HG02870 (cell line): ENCODE data around the gene LIF.
A peak's percentile ranks its signal among the peaks of the same experiment; 100 is the strongest.

Experiments
- ATAC-seq: cut with Tn5 transposase; IDR thresholded peaks from one replicate; pipeline ENCODE4 v1.9.1; 2021; ENCODE audit warnings: mild to moderate bottlenecking, moderate library complexity; ENCODE audit not compliant: unreplicated experiment

The LIF gene

GRCh38 chr22:30245985-30246813, at the start of gene LIF:
TSS of gene LIF (minus strand) at chr22:30246759. CDS start at chr22:30246695, 64 bp downstream.
- ATAC-seq, result no peak

- no peak for ATAC-seq
Observed at GRCh38 chr22:30296324-30296723, 49.8 kb upstream of the LIF start.

DNA sequence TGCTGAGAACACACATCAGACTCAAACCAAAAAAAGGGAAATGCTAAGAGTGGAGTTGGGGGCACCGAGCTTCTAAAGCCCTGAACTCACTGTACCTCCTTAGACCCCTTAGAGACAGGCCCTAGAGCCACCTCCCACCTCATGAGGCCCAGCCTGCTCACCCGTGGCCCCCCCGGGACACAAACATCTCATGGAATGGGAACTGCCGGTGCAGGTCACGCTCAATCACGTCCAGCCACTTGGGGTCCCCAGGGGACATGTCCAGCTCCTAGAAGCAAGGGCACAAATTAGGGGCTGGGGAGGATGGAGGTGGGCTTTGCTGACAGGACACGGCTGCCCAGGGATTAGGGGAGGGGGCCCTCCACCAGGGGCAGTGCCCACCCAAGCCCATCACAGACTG, 49.0 kb upstream of the LIF start:
- no peak for ATAC-seq

DNA sequence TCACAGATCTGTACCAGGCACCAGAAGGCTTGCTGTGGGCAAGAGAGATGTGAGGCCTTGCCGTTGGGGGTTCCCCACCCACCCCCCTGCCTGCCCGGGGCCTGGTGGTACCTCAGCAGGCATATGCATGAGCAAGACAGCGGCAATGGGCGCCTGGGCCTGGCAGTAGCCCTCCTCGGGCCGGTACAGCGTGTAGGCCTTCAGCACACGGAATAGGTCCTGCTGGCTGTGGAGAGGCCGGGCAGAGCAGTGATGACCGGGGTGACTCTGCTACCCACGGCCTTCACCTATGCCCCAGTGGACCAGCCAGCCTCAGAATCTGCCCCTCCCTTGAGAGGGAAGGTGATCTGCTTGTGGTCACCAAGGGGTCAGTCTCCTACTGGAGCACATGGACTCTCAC, 48.3 kb upstream of the LIF start:
- no peak for ATAC-seq

DNA sequence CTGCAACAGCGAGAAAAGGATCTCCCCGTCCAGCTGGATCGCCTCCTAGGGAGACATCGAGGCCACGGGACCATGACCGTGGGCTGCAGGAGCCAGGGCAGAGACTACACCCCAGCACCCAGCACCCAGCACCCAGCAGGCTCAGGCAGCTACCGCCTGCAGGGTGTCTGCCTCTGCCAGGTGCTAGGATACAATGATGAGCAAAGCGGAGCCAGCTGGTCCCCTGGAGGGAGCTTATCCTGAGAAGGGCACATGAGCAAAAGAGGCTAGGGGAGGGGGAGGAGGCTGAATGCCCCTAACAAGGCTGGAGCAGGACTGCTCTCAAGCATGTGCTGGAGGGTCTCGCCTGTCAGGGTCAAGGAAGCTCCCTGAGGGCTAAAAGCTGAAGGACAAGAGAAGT, 47.5 kb upstream of the LIF start:
- no peak for ATAC-seq

DNA sequence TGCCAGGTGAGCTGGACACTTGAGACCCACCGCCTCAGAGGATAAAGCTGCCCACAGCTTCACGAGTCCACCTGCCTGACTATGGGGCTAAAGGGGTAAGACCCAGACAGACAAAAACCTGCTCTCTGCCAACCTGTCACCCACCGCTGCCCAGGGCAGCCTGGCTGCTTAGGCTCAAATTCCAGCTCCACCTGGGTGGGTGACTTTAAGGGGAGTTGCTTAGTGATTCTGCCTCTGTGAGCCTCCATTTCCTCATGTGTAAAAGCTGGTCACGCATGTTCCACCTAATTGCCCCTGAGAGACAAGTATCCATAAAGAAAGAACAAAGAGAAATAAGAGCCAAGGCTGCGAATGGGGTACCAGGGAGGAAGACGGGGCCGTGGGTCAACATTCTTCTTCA, 46.5 kb upstream of the LIF start:
- ATAC-seq, result no peak

GRCh38 chr22:30292069-30292970, 45.8 kb upstream of the LIF start:
- ATAC-seq, result no peak

GRCh38 chr22:30291058-30291892, 44.7 kb upstream of the LIF start:
- ATAC-seq, result no peak

DNA sequence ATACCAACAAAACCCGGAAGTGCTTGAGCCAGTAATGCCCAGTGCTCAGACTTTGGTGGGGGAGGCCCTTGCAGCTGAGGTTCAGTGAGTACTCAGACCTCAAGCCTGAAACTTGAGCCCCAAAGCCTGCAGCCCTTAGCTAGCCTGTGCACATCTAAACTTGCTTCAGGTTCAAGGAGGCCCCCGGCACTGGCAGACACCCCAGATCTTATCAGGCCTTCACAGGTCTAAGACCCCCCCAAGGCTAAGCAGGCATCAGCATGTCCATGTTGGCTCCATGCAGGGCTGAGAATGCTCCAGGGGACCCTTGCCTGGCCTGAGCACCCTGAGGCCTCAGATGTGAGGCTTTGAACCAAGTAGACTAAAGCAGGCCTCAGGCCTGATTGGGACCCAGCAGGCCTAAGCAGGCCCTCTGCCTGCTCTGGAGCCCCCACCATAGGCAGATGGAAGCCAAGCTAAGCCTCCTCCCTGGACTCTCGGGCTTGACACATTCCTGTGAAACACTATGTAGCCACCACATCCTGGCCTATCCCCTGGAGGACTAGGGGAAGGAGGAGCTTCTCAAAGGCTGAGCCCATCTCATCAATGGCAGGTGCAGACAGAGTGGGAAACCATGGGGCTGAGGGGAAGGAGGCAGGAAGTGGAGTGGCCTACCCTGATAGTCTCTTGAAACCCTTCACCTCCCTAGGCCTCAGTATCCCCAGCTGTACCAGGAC, 43.9 kb upstream of the LIF start:
- no peak for ATAC-seq

DNA sequence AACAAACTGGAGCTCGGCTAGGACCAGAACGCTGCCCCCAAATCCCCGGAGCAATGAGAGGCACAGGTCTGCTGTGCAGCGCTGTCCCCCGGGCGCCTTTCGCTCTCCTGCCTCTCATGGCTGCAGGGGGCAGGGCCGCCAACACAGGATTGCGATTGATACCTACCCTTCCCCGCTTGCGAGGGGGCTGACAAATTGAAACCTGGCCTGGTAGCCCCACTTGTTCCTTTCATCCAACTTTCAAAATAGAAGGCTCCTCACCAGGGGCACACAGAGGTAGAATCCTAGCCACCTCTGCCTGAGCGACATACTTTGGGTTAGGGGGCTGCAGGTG, 43.4 kb upstream of the LIF start:
- peak; percentile 16 for ATAC-seq

- ATAC-seq, result peak; percentile 67
Observed at GRCh38 chr22:30289141-30289979, 42.8 kb upstream of the LIF start, which contains the start of gene CASTOR1. TSS of gene CASTOR1 (minus strand) at chr22:30289505. CDS start at chr22:30289497, 8 bp downstream.

DNA sequence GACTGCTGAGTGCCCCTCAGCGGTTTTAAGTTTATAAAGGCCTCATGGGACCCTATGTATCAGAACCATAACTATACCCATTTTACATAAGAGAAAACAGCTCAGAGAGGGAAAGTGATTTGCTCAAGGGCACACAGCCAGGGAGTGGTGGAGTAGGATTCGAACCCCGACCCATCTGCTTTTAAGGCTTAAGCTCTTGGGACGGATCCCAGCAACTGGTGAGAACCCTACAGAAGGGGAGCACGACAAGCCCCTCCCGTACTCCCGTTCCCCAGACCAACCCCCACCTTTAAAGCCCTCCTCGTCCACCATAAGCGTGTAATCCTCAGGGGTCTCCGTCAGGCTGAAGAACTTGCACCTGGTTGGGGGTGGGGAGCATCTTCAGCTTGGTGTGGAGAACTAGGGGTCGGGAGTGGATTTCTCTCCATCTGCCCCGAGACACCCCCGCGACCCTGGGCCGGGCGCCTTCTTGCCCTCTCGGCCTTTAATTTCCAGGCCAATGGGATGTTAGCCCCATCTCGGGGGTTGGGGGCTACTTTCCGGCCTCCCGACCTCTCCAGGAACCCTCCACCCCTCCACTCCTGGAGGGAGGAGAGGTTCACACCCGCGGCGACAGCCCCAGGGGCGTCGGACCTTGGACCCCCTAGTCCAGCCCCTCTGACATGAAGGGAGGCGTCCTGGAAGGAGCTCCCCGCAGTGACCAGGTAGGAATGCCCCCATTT, 42.0 kb upstream of the LIF start:
- ATAC-seq, result no peak

DNA sequence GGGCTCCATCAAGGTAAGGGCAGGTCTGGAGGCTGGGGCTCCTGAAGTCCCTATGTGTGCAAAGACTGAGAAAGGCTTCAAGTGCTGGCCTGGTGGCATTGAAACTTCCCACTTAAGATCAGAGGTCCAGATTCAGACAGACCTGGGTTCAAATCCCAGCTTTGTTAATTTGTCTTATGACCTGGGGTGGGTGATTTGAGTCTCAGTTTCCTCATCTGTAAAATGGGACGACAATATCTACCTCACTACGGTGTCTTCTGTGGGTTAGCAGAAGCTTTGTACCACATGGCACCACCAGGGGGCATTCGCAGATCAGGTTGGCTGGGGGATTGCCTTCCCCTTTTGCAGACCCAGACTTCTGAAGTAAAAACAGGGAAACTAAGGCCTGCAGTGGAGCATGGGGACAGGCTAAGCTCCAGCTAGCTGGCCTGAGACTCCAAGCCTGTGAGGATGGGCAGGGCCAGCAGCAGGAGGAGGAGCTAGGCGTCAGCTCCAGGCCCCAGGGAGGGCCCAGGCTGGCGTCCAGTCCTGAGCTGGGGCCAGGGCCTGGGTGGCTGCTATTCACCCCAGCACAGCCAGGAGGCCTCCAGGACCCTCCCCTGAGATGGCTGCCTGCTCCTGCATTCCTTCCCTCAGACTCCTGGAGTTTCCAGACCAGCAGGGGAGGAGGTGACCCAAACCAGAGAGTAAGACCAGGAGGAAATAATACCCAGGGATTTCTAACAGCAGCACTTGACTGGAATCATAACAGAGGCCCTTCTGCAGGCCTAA, 41.3 kb upstream of the LIF start:
- no peak for ATAC-seq

- ATAC-seq, result no peak
Observed at GRCh38 chr22:30286813-30287647, 40.5 kb upstream of the LIF start.

- no peak for ATAC-seq
Observed at GRCh38 chr22:30286331-30286730, 39.8 kb upstream of the LIF start.

DNA sequence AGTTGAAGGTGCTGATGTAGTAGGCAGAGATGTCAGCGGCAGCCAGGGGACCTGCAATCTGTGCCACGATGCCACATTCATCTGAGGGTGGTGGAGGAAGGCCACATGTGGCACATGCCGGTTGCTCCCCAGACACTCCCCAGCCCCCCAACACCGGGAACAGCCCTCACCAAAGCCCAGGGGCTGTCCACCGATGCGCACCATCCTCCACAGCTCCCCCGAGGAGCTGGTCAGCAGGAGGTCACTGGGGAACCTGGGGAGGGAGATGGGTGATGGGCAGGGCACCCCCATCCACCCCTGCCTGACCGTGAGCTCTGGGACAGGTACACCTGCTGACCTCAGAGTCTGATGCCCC, 39.3 kb upstream of the LIF start:
- no peak for ATAC-seq

DNA sequence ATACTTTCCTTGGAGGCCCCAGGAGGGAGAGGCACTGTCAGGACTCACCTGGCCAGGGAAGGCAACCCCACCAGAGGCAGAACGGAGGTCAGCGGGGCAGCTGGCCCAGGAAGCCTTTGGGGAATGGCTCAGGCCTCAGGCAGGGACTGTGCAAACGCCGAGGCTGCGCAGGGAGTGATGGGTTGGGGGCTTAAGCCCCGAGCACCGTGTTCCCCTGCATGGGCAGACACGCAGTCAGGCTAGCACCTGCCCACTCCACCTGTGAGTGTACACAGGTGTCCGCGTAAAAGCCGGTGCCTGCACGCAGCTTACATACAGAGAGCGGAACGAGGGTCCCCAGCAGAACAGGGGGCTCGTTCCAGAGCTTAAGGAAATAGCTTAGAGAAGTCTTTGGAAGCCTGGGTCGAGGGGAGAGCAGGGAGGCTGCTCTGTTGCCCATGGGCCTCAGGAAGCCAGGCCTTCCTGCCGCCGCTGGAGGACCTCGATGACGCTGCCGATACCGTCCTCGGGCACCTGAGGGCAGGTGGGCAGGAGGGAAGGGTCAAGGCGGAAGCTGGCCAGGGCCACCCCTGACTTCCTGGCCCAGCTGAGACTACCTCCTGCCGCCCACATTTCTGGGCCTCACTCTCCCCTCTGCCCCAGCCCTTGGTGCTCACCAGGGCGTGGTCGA, 38.8 kb upstream of the LIF start:
- no peak for ATAC-seq
